K562 (cell line): ENCODE results near the gene MTFMT.

ENCODE experiments used
- EP300 ChIP-seq: IDR thresholded peaks from 2 replicates; pipeline ENCODE4 v1.6.1; 2012; ENCODE audit warnings: low read length, improper control_type of control experiment
- HNRNPK ChIP-seq: fragments of 200-400 bp; formaldehyde crosslinking; IDR thresholded peaks from one replicate; pipeline ENCODE4 v1.6.1; 2018; ENCODE audit warnings: mild to moderate bottlenecking, low read depth, low read length; ENCODE audit not compliant: poor library complexity, severe bottlenecking
- KDM1A ChIP-seq, 2 experiments: fragments of 450-650 bp; IDR thresholded peaks; 2 replicates each; pipeline ENCODE4 v1.6.1; 2016; ENCODE audit warnings: mild to moderate bottlenecking in 2 of 2
- KDM4B ChIP-seq, 2 experiments: fragments of 450-650 bp in 1 of 2; sonication (generic) in 1 of 2; IDR thresholded peaks; 2 replicates each; pipeline ENCODE4 v1.6.1; 2016 to 2017; ENCODE audit warnings: borderline replicate concordance in 2 of 2, antibody characterized with exemption in 1 of 2, low read depth in 1 of 2, mild to moderate bottlenecking in 1 of 2
- TAF1 ChIP-seq: IDR thresholded peaks from 2 replicates; pipeline ENCODE4 v1.6.1; 2011; ENCODE audit warnings: mild to moderate bottlenecking, low read length, moderate library complexity; ENCODE audit not compliant: insufficient read depth, control insufficient read depth, severe bottlenecking; ENCODE audit errors: extremely low read depth
- TARDBP ChIP-seq: fragments of 450-650 bp; IDR thresholded peaks from 2 replicates; pipeline ENCODE4 v1.6.1; 2016
- ZFP36 ChIP-seq: fragments of 150-350 bp; IDR thresholded peaks from 2 replicates; pipeline ENCODE4 v1.6.1; 2018; ENCODE audit warnings: low read length, low read depth; ENCODE audit not compliant: partially characterized antibody
- TF ChIP-seq, protein P1 (sequence below), 3 experiments: IDR thresholded peaks in 2 of 3; conservative IDR thresholded peaks in 1 of 3; 2 replicates each; pipeline ENCODE4 v1.5.1; 2011 to 2012; ENCODE audit warnings: low read length in 3 of 3, mild to moderate bottlenecking in 3 of 3, control low read depth in 2 of 3, improper control_type of control experiment in 1 of 3, inconsistent platforms in 1 of 3, low read depth in 1 of 3, mixed read lengths in 1 of 3, moderate library complexity in 1 of 3; ENCODE audit not compliant: insufficient read depth in 2 of 3
- TF ChIP-seq, protein P2 (sequence below): sonication (generic); formaldehyde crosslinking; IDR thresholded peaks from 2 replicates; pipeline ENCODE4 v1.8.0; 2022; ENCODE audit warnings: missing genetic modification reagents, mild to moderate bottlenecking, borderline replicate concordance
- TF ChIP-seq, protein P3 (sequence below): fragments of 450-650 bp; formaldehyde crosslinking; IDR thresholded peaks from 2 replicates; pipeline ENCODE4 v1.4.0; 2020; ENCODE audit warnings: mild to moderate bottlenecking, moderate library complexity
- TF ChIP-seq, protein P4 (sequence below): fragments of 450-650 bp; formaldehyde crosslinking; IDR thresholded peaks from 2 replicates; pipeline ENCODE4 v1.4.0; 2020; ENCODE audit warnings: mild to moderate bottlenecking, moderate library complexity

DNA sequence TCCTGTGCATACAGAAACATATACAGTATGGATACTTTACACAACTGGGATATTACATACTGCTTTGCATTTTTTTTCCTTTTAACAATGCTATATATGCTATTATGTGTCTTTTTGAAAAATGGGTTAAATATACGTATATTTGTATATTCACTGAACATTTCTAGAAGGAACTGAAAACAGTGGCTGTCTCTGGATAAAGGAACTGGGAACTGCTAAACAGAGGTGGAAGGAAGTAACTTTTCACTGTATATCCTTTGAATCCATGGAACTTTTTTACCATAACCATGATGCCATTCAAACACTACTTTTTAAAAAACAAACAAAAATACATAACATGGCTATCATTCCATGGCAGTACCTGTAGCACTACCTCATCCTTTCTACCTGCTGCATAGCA, 1.8 kb downstream of the MTFMT start:
- TF ChIP-seq, protein P1, sequence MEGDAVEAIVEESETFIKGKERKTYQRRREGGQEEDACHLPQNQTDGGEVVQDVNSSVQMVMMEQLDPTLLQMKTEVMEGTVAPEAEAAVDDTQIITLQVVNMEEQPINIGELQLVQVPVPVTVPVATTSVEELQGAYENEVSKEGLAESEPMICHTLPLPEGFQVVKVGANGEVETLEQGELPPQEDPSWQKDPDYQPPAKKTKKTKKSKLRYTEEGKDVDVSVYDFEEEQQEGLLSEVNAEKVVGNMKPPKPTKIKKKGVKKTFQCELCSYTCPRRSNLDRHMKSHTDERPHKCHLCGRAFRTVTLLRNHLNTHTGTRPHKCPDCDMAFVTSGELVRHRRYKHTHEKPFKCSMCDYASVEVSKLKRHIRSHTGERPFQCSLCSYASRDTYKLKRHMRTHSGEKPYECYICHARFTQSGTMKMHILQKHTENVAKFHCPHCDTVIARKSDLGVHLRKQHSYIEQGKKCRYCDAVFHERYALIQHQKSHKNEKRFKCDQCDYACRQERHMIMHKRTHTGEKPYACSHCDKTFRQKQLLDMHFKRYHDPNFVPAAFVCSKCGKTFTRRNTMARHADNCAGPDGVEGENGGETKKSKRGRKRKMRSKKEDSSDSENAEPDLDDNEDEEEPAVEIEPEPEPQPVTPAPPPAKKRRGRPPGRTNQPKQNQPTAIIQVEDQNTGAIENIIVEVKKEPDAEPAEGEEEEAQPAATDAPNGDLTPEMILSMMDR (IDR thresholded peaks at IDR 0.05 in 2 of 3, conservative IDR thresholded peaks at IDR 0.05 in 1 of 3; ENCODE audit: insufficient read depth in 2 of 3, low read depth in 1 of 3, low read length in 3 of 3): no peak
- TF ChIP-seq TARDBP (no peak), KDM4B (IDR thresholded peaks at IDR 0.05; ENCODE audit: borderline replicate concordance in 2 of 2, low read depth in 1 of 2) (no peak), ZFP36 (no peak), HNRNPK (no peak), EP300 (no peak), TAF1 (no peak), KDM1A (IDR thresholded peaks at IDR 0.05) (no peak)
- TF ChIP-seq, protein P2, sequence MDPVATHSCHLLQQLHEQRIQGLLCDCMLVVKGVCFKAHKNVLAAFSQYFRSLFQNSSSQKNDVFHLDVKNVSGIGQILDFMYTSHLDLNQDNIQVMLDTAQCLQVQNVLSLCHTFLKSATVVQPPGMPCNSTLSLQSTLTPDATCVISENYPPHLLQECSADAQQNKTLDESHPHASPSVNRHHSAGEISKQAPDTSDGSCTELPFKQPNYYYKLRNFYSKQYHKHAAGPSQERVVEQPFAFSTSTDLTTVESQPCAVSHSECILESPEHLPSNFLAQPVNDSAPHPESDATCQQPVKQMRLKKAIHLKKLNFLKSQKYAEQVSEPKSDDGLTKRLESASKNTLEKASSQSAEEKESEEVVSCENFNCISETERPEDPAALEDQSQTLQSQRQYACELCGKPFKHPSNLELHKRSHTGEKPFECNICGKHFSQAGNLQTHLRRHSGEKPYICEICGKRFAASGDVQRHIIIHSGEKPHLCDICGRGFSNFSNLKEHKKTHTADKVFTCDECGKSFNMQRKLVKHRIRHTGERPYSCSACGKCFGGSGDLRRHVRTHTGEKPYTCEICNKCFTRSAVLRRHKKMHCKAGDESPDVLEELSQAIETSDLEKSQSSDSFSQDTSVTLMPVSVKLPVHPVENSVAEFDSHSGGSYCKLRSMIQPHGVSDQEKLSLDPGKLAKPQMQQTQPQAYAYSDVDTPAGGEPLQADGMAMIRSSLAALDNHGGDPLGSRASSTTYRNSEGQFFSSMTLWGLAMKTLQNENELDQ (CRISPR knock-in tag): no peak
- TF ChIP-seq, protein P3, sequence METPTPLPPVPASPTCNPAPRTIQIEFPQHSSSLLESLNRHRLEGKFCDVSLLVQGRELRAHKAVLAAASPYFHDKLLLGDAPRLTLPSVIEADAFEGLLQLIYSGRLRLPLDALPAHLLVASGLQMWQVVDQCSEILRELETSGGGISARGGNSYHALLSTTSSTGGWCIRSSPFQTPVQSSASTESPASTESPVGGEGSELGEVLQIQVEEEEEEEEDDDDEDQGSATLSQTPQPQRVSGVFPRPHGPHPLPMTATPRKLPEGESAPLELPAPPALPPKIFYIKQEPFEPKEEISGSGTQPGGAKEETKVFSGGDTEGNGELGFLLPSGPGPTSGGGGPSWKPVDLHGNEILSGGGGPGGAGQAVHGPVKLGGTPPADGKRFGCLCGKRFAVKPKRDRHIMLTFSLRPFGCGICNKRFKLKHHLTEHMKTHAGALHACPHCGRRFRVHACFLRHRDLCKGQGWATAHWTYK (CRISPR knock-in tag): no peak
- TF ChIP-seq, protein P4, sequence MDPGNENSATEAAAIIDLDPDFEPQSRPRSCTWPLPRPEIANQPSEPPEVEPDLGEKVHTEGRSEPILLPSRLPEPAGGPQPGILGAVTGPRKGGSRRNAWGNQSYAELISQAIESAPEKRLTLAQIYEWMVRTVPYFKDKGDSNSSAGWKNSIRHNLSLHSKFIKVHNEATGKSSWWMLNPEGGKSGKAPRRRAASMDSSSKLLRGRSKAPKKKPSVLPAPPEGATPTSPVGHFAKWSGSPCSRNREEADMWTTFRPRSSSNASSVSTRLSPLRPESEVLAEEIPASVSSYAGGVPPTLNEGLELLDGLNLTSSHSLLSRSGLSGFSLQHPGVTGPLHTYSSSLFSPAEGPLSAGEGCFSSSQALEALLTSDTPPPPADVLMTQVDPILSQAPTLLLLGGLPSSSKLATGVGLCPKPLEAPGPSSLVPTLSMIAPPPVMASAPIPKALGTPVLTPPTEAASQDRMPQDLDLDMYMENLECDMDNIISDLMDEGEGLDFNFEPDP: no peak
